ENCODE results near the gene FZR1. TPM values are rescaled to one million over a fixed set of nuclear protein-coding genes. Genes with fewer than 3 reads are reported as not detected.
A peak's percentile ranks its signal among the peaks of the same experiment; 100 is the strongest.
"Not testable (repeated sequence)": the region's sequence is repeated elsewhere in the genome, so short reads cannot be mapped to it uniquely, and the experiment has no call there.

FZR1 gene
- total RNA-seq, 4 donors from 2014 or later: 45.1 to 51.1 (median 47.9) TPM

DNA sequence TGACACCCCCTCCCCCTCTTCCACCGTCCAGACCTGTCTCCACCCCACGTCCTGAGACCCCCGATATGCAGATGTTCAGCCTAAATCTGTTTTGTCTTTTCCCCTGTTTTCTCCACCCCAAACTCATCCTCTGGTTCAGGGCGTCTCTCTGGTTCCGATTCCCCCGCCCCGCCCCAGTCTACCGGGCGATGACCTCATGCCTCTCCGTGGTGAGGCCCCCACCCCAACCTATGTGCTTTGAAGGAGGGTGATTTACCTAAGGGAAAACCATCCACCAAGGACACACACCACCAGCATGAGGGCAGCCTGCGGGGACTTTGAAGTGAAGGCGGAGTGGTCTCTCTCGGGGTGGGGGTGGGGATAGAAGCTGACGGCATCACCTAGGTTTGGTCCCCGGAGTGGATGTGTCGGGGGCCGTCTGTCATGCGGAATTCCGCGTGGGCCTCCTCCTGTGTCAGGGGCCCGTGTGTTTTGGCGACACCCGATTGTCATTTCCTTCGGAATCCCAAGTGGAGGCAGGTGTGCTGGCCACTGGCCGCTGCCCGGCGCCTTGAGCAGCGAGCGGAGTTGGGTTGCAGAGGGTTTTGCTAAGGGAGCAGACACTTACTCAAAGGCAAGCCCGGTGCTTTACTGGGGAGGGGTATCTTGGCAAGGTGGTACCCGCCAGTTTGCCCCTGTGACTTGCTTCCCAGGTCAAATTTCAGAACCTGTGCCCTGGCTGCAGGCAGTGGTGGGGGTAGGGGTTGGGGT, 1.4 kb downstream of the FZR1 start:
- Histone ChIP-seq H3K27me3 (no peaks in the 10 kb centered on the region), H3K36me3 (peaks cover 28% of the 10 kb centered on the region), H3K9me3 (no peaks in the 10 kb centered on the region), H3K4me1 (peaks cover 39% of the 10 kb centered on the region), H3K27ac (peak overlapping the region; percentile 91), H3K4me3 (peak overlapping the region; percentile 98)
- 38% methylated on average over 27 of the region's 31 CpGs for WGBS
- peak in 1 of 2 donors; percentile 68 for DNase-seq (ENCODE audit: low spot score in 2 of 2)
- TF ChIP-seq, protein P1, sequence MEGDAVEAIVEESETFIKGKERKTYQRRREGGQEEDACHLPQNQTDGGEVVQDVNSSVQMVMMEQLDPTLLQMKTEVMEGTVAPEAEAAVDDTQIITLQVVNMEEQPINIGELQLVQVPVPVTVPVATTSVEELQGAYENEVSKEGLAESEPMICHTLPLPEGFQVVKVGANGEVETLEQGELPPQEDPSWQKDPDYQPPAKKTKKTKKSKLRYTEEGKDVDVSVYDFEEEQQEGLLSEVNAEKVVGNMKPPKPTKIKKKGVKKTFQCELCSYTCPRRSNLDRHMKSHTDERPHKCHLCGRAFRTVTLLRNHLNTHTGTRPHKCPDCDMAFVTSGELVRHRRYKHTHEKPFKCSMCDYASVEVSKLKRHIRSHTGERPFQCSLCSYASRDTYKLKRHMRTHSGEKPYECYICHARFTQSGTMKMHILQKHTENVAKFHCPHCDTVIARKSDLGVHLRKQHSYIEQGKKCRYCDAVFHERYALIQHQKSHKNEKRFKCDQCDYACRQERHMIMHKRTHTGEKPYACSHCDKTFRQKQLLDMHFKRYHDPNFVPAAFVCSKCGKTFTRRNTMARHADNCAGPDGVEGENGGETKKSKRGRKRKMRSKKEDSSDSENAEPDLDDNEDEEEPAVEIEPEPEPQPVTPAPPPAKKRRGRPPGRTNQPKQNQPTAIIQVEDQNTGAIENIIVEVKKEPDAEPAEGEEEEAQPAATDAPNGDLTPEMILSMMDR (IDR thresholded peaks at IDR 0.05): no peak
- TF ChIP-seq EP300 (IDR thresholded peaks at IDR 0.05) (no peak), POLR2A (IDR thresholded peaks at IDR 0.05) (no peak), POLR2AphosphoS5 (IDR thresholded peaks at IDR 0.05) (no peak)

DNA sequence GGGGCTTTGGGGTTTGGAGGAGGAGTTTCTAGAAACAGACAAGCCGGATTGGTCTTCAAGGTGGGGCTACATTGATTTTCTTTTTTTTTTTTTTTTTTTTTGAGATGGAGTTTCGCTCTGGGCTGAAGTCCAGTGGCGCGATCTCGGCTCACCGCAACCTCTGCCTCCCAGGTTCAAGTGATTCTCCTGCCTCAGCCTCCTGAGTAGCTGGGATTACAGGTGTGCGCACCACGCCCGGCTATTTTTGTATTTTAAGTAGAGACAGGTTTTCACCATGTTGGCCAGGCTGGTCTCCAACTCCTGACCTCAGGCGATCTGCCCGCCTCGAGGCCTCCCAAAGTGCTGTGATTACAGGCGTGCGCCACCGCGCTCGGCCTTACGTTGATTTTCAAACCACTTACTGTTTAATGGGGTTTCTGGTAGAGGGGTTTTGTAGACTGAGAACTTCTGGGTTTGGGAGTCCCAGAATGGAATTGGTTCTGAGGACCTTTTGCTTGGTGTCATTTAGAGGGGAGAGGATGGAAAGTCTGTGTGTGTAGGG, 2.1 kb downstream of the FZR1 start:
- not testable (repeated sequence) for DNase-seq (ENCODE audit: low spot score in 2 of 2); H3K27me3 ChIP-seq; H3K9me3 ChIP-seq; H3K27ac ChIP-seq
- peak overlapping the region; percentile 98 for H3K4me3 ChIP-seq
- WGBS: 93% methylated on average over 18 of the region's 18 CpGs
- peaks cover 39% of the 10 kb centered on the region for H3K4me1 ChIP-seq
- peaks cover 28% of the 10 kb centered on the region for H3K36me3 ChIP-seq

DNA sequence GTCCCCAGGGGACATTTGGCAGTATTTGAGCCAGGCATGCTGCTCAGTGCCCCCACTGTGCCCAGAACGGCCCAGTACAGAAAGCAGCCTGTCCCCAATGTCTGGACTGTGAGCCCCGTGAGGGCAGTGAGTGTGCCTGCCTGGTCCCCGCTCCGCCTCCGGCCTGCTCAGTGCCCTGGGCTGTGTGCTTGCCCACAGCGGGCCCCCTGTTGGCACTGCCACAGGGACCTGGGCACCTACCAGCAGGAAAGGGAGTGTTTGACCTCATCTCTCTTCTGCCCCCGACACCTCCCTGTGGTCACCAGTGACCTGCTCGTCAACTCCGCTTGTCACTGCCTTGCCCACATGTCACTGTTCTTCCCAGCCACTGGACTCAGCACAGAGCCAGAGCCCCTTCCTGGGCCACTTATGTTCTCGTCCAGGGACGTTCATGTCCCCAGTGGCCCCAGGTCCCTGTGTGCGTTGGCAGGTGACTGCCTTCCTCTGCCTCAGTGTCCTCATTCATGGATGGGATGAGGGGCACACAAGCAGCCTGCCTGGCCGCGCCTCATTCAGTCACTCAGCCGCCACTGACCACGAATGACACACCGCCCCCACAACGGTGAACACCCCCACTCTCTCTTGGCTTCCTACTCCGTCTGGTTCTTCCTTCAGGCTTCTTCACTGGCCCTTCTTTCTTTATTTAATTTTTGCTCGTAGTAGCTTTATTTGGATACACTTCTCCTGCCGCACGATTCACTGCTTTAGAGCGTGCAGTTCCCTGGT, 2.8 kb downstream of the FZR1 start:
- peaks cover 28% of the 10 kb centered on the region for H3K36me3 ChIP-seq
- no peaks in the 10 kb centered on the region for H3K27me3 ChIP-seq
- TF ChIP-seq, protein P1 (IDR thresholded peaks at IDR 0.05): no peak
- no peak for TF ChIP-seq EP300 (IDR thresholded peaks at IDR 0.05)
- 85% methylated on average over 19 of the region's 23 CpGs for WGBS
- no peak overlapping the region for H3K27ac ChIP-seq
- peaks cover 39% of the 10 kb centered on the region for H3K4me1 ChIP-seq
- H3K4me3 ChIP-seq: no peak overlapping the region
- H3K9me3 ChIP-seq: no peaks in the 10 kb centered on the region
- no peak for DNase-seq (ENCODE audit: low spot score in 2 of 2)

DNA sequence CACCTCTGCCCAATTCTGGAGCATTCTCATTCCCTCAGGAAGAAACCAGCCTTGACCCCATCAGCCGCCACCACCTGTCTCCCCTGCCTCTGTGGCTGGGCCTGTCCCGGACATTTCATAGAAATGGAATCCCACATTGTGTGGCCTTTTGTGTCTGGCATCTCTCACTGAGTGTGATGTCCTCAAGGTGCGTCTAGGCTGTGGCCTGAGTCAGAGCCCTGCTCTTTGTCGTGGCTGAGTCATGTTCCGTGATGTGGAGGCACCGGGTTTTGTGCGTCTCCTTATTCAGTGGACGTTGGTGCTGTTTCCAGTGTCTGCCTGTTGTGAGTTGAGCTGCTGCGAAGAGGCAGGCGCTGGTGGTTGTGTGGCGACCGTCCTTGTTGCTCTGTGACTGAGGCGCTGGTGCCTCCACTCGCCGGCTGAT, 3.5 kb downstream of the FZR1 start:
- no peak for DNase-seq (ENCODE audit: low spot score in 2 of 2)
- H3K4me3 ChIP-seq: no peak overlapping the region
- peaks cover 39% of the 10 kb centered on the region for H3K4me1 ChIP-seq
- H3K27ac ChIP-seq: no peak overlapping the region
- WGBS: 87% methylated on average over 15 of the region's 15 CpGs
- H3K36me3 ChIP-seq: peaks cover 28% of the 10 kb centered on the region
- TF ChIP-seq POLR2AphosphoS5 (IDR thresholded peaks at IDR 0.05) (no peak), POLR2A (IDR thresholded peaks at IDR 0.05) (no peak), EP300 (IDR thresholded peaks at IDR 0.05) (no peak)
- TF ChIP-seq, protein P1 (IDR thresholded peaks at IDR 0.05): no peak
- H3K27me3 ChIP-seq: no peaks in the 10 kb centered on the region
- no peaks in the 10 kb centered on the region for H3K9me3 ChIP-seq

DNA sequence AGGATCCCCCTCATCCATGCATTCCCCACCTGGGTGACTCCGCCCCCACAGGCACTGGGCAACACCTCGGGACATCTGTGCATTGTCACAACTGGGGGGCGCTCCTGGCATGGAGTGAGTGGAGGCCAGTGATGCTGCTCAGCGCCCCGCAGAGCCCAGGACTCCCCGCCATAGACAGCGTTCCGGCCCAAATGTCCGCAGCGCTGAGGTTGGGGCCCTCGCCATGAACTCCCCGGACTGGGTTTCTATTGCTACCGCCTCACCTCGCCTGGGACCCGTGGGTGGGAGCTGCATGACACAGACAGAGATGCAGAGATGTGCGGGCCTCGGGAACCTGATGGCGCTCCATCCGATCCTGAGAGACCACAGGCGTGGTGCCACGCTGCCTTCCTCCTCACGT, 4.6 kb downstream of the FZR1 start:
- no peaks in the 10 kb centered on the region for H3K9me3 ChIP-seq
- H3K4me1 ChIP-seq: peaks cover 33% of the 10 kb centered on the region
- no peaks in the 10 kb centered on the region for H3K27me3 ChIP-seq
- DNase-seq (ENCODE audit: low spot score in 2 of 2): peak in 1 of 2 donors; percentile 57
- H3K4me3 ChIP-seq: no peak overlapping the region
- H3K27ac ChIP-seq: no peak overlapping the region
- no peak for TF ChIP-seq EP300 (IDR thresholded peaks at IDR 0.05)
- TF ChIP-seq POLR2AphosphoS5 (IDR thresholded peaks at IDR 0.05): no peak
- TF ChIP-seq POLR2A (IDR thresholded peaks at IDR 0.05): no peak
- TF ChIP-seq, protein P1 (IDR thresholded peaks at IDR 0.05): no peak
- 60% methylated on average over 2 of the region's 22 CpGs for WGBS
- H3K36me3 ChIP-seq: peaks cover 28% of the 10 kb centered on the region

Measured in suprapubic skin (tissue), 4 donors.